ENCODE data around the gene DVL2. TPM values are rescaled to one million over a fixed set of nuclear protein-coding genes. Genes with fewer than 3 reads are reported as not detected.

DVL2 gene
- total RNA-seq, 1 experiment from 2014 or later = 34.9 TPM

GRCh38 chr17:7216242-7217112, 17.8 kb downstream of the DVL2 start:
- intact Hi-C loops (cut with micrococcal nuclease) = no loop called here
- no peak overlapping the region for H3K27ac Mint-ChIP-seq (ENCODE audit: low read depth, unreplicated experiment)
- H3K27me3 Mint-ChIP-seq (ENCODE audit: insufficient read depth, unreplicated experiment) = no peaks in the 10 kb centered on the region
- POLR2A ChIA-PET = interaction anchor here (0.5 kb wide), 1 partner anchor 34 kb away, joined by 3 read pairs; no protein-coding TSS in a partner anchor
- TF ChIP-seq, protein P1, sequence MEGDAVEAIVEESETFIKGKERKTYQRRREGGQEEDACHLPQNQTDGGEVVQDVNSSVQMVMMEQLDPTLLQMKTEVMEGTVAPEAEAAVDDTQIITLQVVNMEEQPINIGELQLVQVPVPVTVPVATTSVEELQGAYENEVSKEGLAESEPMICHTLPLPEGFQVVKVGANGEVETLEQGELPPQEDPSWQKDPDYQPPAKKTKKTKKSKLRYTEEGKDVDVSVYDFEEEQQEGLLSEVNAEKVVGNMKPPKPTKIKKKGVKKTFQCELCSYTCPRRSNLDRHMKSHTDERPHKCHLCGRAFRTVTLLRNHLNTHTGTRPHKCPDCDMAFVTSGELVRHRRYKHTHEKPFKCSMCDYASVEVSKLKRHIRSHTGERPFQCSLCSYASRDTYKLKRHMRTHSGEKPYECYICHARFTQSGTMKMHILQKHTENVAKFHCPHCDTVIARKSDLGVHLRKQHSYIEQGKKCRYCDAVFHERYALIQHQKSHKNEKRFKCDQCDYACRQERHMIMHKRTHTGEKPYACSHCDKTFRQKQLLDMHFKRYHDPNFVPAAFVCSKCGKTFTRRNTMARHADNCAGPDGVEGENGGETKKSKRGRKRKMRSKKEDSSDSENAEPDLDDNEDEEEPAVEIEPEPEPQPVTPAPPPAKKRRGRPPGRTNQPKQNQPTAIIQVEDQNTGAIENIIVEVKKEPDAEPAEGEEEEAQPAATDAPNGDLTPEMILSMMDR (IDR thresholded peaks at IDR 0.05; ENCODE audit: unreplicated experiment) = no peak
- CTCF ChIA-PET = no interaction called here
- DNase-seq (ENCODE audit: unreplicated experiment) = no peak
- peaks cover 41% of the 10 kb centered on the region for H3K4me1 Mint-ChIP-seq (ENCODE audit: insufficient read depth, unreplicated experiment)
- peak overlapping the region; percentile 22 for H3K4me3 Mint-ChIP-seq (ENCODE audit: unreplicated experiment)
- H3K36me3 Mint-ChIP-seq (ENCODE audit: insufficient read depth, unreplicated experiment) = peaks cover 35% of the 10 kb centered on the region
- BruUV-seq (replicated peaks) = no TSS peak
- no peaks in the 10 kb centered on the region for H3K9me3 Mint-ChIP-seq (ENCODE audit: unreplicated experiment)

GRCh38 chr17:7215652-7216180, 18.6 kb downstream of the DVL2 start:
- H3K4me1 Mint-ChIP-seq (ENCODE audit: insufficient read depth, unreplicated experiment) = peaks cover 33% of the 10 kb centered on the region
- DNase-seq (ENCODE audit: unreplicated experiment) = no peak
- H3K27me3 Mint-ChIP-seq (ENCODE audit: insufficient read depth, unreplicated experiment) = no peaks in the 10 kb centered on the region
- ChIA-PET POLR2A (interaction anchor here (0.5 kb wide), 1 partner anchor 33 kb away, joined by 3 read pairs; no protein-coding TSS in a partner anchor), CTCF (no interaction called here)
- no peak overlapping the region for H3K27ac Mint-ChIP-seq (ENCODE audit: low read depth, unreplicated experiment)
- no peak overlapping the region for H3K4me3 Mint-ChIP-seq (ENCODE audit: unreplicated experiment)
- BruUV-seq (replicated peaks) = no TSS peak
- no peaks in the 10 kb centered on the region for H3K9me3 Mint-ChIP-seq (ENCODE audit: unreplicated experiment)
- TF ChIP-seq, protein P1 (IDR thresholded peaks at IDR 0.05; ENCODE audit: unreplicated experiment) = no peak
- peaks cover 28% of the 10 kb centered on the region for H3K36me3 Mint-ChIP-seq (ENCODE audit: insufficient read depth, unreplicated experiment)
- intact Hi-C loops (cut with micrococcal nuclease) = no loop called here

GRCh38 chr17:7215136-7215638, 19.1 kb downstream of the DVL2 start:
- Mint-ChIP-seq H3K4me1 (ENCODE audit: insufficient read depth, unreplicated experiment) (peaks cover 28% of the 10 kb centered on the region), H3K27ac (ENCODE audit: low read depth, unreplicated experiment) (no peak overlapping the region), H3K27me3 (ENCODE audit: insufficient read depth, unreplicated experiment) (no peaks in the 10 kb centered on the region), H3K36me3 (ENCODE audit: insufficient read depth, unreplicated experiment) (peaks cover 22% of the 10 kb centered on the region), H3K4me3 (ENCODE audit: unreplicated experiment) (peak overlapping the region; percentile 75), H3K9me3 (ENCODE audit: unreplicated experiment) (no peaks in the 10 kb centered on the region)
- ChIA-PET CTCF (interaction anchor here (0.7 kb wide), 1 partner anchor 170 kb away, joined by 3 read pairs; no protein-coding TSS in a partner anchor), POLR2A (interaction anchor here (1.5 kb wide), 1 partner anchor 19 kb away, joined by 5 read pairs; the partner anchor contains the start of gene DVL2)
- DNase-seq (ENCODE audit: unreplicated experiment) = no peak
- intact Hi-C loops (cut with micrococcal nuclease) = no loop called here
- TF ChIP-seq, protein P1 (IDR thresholded peaks at IDR 0.05; ENCODE audit: unreplicated experiment) = no peak
- BruUV-seq (replicated peaks) = no TSS peak
